Nephron (organoid): ENCODE results near the gene TTLL11.

ENCODE experiments used
- H3K27ac Mint-ChIP-seq, 3 experiments: 2 replicates each; pipeline ENCODE4 v1.8.0; 2020; ENCODE audit warnings: mixed read lengths in 3 of 3, mild to moderate bottlenecking in 2 of 3, moderate library complexity in 1 of 3
- H3K27me3 Mint-ChIP-seq: 2 replicates; pipeline ENCODE4 v1.8.0; 2021; ENCODE audit warnings: low read depth, mild to moderate bottlenecking, moderate library complexity, mixed read lengths
- H3K36me3 Mint-ChIP-seq: 2 replicates; pipeline ENCODE4 v1.8.0; 2020; ENCODE audit warnings: low read depth, mixed read lengths
- H3K4me1 Mint-ChIP-seq: 2 replicates; pipeline ENCODE4 v1.8.0; 2020; ENCODE audit warnings: mixed read lengths
- H3K4me3 Mint-ChIP-seq, 3 experiments: 2 replicates each; pipeline ENCODE4 v1.8.0; 2020; ENCODE audit warnings: mild to moderate bottlenecking in 3 of 3, mixed read lengths in 3 of 3, moderate library complexity in 2 of 3
- H3K9me3 Mint-ChIP-seq: 2 replicates; pipeline ENCODE4 v1.8.0; 2020; ENCODE audit warnings: mixed read lengths
- TF ChIP-seq, protein P1 (sequence below), 3 experiments: fragments of 200-600 bp; sonication (generic); IDR thresholded peaks; one replicate each; pipeline ENCODE4 v1.5.0; 2021; ENCODE audit warnings: antibody characterized with exemption in 3 of 3; ENCODE audit not compliant: unreplicated experiment in 3 of 3

The TTLL11 gene

DNA sequence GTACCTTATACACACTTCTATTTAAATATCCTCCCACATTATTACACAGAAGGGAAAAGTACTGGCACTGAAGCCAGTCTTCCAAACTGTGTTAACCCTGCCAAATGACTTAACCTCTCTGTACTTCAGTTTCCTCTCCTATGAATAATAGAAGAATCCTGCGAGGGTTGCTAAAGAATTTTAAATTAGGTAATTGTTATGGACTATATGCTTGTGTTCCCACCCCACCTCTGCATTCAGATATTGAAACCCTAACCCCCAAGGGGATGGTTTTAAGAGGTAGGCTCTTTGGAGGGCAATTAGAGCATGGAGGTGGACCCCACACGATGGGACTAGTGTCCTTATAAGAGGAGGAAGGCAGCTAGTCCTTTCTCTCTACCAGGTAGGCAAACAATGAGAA, 72.7 kb downstream of the TTLL11 start:
- Mint-ChIP-seq H3K27ac (no peak overlapping the region), H3K9me3 (peaks cover 6% of the 10 kb centered on the region)

DNA sequence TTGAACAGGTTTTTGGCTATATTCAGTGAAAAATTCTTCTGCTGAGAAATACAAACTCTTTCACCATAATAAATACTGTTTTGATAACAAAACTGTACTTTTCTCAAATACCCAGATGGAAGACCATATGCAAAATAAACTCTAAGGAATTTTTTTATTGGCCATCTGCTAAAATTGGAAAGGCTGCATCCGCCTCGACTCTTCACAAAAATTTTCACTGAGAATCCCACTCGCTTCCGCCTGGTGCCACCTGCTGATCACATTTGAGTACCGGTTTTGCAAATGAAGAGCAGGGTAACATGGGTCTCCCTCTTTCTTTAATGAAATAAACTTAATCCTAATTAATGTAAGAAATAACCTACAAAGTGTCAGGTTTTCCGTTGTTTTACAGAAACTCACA, 76.4 kb downstream of the TTLL11 start:
- no peaks in the 10 kb centered on the region for H3K36me3 Mint-ChIP-seq
- TF ChIP-seq, protein P1, sequence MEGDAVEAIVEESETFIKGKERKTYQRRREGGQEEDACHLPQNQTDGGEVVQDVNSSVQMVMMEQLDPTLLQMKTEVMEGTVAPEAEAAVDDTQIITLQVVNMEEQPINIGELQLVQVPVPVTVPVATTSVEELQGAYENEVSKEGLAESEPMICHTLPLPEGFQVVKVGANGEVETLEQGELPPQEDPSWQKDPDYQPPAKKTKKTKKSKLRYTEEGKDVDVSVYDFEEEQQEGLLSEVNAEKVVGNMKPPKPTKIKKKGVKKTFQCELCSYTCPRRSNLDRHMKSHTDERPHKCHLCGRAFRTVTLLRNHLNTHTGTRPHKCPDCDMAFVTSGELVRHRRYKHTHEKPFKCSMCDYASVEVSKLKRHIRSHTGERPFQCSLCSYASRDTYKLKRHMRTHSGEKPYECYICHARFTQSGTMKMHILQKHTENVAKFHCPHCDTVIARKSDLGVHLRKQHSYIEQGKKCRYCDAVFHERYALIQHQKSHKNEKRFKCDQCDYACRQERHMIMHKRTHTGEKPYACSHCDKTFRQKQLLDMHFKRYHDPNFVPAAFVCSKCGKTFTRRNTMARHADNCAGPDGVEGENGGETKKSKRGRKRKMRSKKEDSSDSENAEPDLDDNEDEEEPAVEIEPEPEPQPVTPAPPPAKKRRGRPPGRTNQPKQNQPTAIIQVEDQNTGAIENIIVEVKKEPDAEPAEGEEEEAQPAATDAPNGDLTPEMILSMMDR (IDR thresholded peaks at IDR 0.05; ENCODE audit: unreplicated experiment in 3 of 3): peak; percentile 38 to 54 (median 38)
- H3K4me1 Mint-ChIP-seq: peaks cover 19% of the 10 kb centered on the region

More for the DNA sequence above, 72.7 kb downstream of the TTLL11 start:
- Mint-ChIP-seq H3K27me3 (no peaks in the 10 kb centered on the region), H3K36me3 (peaks cover 11% of the 10 kb centered on the region), H3K4me3 (no peak overlapping the region), H3K4me1 (peaks cover 8% of the 10 kb centered on the region)
- TF ChIP-seq, protein P1 (IDR thresholded peaks at IDR 0.05; ENCODE audit: unreplicated experiment in 3 of 3): no peak

DNA sequence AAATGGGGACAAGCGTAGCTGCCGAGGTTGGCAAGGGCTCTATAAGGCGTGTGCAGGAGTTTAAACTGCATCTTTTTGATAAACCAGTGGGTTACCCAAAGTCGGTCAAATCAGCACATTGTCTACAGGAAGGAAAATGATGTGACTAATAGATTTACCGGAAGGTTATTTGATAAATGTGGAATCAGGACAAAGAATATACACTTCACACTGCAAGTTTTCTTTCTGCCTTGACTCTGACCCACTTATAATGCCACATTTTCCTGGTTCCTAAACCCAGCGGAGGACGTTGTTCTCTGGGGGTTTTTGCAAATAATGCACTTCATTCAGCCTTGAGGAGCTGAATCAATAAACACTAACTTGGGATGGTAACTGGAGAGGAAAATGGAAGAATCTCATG, 76.8 kb downstream of the TTLL11 start:
- peaks cover 19% of the 10 kb centered on the region for H3K4me1 Mint-ChIP-seq
- TF ChIP-seq, protein P1 (IDR thresholded peaks at IDR 0.05; ENCODE audit: unreplicated experiment in 3 of 3): no peak
- no peaks in the 10 kb centered on the region for H3K36me3 Mint-ChIP-seq
- no peak overlapping the region for H3K27ac Mint-ChIP-seq
- no peaks in the 10 kb centered on the region for H3K9me3 Mint-ChIP-seq
- no peak overlapping the region for H3K4me3 Mint-ChIP-seq
- H3K27me3 Mint-ChIP-seq: no peaks in the 10 kb centered on the region

More for the DNA sequence above, 76.4 kb downstream of the TTLL11 start:
- Mint-ChIP-seq H3K27ac (no peak overlapping the region), H3K4me3 (no peak overlapping the region), H3K9me3 (no peaks in the 10 kb centered on the region), H3K27me3 (no peaks in the 10 kb centered on the region)

DNA sequence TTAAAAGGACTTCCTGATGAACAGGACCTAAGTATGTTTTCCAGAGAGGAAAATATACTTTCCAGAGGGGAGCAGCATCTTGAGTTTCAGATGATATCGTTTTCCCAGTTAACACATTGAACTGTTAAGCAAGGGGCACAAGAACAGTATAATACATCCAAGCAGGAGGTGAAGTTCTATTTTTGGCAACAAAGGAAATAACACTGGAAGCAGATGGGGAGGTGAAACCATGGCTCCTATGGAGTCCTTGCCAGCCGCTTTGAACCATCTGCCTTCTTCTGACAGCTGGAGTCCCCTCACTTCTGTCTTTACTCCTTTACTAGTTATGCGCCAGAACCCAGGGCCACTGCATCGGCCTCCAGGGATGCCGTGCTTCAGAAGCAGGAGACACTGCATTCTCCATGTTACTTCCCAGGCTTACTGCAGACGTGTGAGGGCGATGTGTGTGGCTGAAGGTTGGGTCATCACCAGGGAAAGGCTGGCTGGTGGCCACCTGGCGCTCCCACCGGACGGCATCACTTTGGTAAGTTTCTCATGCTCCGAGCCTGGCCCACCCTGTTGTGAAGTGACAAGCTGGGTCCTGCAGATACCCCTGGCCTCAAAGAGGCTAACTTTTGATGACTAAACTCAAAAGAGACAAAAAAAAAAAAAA, 77.8 kb downstream of the TTLL11 start:
- H3K27ac Mint-ChIP-seq: no peak overlapping the region
- no peaks in the 10 kb centered on the region for H3K36me3 Mint-ChIP-seq
- no peaks in the 10 kb centered on the region for H3K9me3 Mint-ChIP-seq
- TF ChIP-seq, protein P1 (IDR thresholded peaks at IDR 0.05; ENCODE audit: unreplicated experiment in 3 of 3): no peak
- H3K27me3 Mint-ChIP-seq: no peaks in the 10 kb centered on the region
- H3K4me3 Mint-ChIP-seq: no peak overlapping the region
- H3K4me1 Mint-ChIP-seq: peaks cover 19% of the 10 kb centered on the region

DNA sequence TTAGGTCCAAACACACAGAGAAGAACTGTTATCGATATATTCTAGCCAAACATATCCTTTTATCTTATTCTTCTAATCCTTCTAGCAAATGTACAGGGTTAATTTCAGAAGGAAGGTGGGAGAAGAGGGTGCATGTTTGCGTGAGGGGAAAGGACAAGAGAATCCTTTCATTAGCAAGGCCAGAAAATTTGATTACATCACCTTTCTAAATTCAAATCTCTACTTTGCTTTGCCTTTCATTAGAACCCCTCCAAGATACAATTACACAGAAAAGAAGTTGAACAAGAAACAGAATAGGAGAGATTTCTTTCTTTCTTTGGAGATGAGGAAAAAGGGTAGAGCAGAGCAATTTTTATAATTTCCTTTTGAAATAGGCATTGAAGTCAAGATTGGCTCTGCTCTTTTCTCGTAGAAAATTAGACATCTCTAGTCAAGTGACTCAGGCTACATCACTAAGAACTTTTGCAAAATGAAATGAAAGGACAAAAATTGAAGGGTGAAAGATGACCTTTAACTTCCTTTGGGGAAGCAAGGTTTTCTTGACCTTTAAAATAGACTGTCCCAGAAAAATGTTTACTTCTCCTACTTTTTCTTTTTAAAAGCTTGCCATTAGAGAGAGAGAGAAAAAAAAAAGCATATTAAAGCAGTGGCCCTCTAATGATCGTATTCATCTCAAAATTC, 81.2 kb downstream of the TTLL11 start:
- Mint-ChIP-seq H3K4me1 (peaks cover 19% of the 10 kb centered on the region), H3K27me3 (no peaks in the 10 kb centered on the region), H3K9me3 (no peaks in the 10 kb centered on the region), H3K36me3 (no peaks in the 10 kb centered on the region), H3K27ac (no peak overlapping the region), H3K4me3 (no peak overlapping the region)
- TF ChIP-seq, protein P1 (IDR thresholded peaks at IDR 0.05; ENCODE audit: unreplicated experiment in 3 of 3): no peak

DNA sequence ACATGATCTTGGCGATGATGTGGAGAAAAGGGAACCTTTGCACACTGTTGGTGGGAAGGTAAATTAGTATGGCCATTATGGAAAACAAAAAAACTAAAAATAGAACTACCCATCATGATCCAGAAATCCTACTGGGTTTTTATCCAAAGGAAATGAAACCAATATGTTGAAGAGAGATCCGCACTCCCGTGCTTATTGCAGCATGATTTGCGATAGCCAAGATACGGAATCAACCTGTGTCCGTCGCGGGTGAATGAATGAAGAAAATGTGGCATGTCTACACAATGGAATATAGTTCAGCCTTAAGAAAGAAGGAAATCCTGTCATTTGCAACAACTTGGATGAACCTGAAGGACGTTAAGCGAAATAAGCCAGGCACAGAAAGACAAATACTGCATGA, 84.5 kb downstream of the TTLL11 start:
- TF ChIP-seq, protein P1 (IDR thresholded peaks at IDR 0.05; ENCODE audit: unreplicated experiment in 3 of 3): no peak
- Mint-ChIP-seq H3K27me3 (no peaks in the 10 kb centered on the region), H3K9me3 (no peaks in the 10 kb centered on the region), H3K36me3 (no peaks in the 10 kb centered on the region), H3K4me1 (no peaks in the 10 kb centered on the region), H3K4me3 (no peak overlapping the region), H3K27ac (no peak overlapping the region)
